Activated T-helper 1 cell treated with Interleukin-2 at 50 U/mL for 16 hours (primary cell): Measurements from ENCODE around the gene PRAMEF14.
"Not testable (repeated sequence)": the region's sequence is repeated elsewhere in the genome, so short reads cannot be mapped to it uniquely, and the experiment has no call there.

Experiments
- DNase-seq: peaks from one replicate; pipeline ENCODE4 v3.0.0-alpha.2; 2020; ENCODE audit warnings: low read depth

Gene PRAMEF14, protein sequence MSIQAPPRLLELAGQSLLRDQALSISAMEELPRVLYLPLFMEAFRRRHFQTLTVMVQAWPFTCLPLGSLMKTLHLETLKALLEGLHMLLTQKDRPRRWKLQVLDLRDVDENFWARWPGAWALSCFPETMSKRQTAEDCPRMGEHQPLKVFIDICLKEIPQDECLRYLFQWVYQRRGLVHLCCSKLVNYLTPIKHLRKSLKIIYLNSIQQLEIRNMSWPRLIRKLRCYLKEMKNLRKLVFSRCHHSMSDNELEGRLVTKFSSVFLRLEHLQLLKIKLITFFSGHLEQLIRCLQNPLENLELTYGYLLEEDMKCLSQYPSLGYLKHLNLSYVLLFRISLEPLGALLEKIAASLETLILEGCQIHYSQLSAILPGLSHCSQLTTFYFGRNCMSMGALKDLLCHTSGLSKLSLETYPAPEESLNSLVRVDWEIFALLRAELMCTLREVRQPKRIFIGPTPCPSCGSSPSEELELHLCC

DNA sequence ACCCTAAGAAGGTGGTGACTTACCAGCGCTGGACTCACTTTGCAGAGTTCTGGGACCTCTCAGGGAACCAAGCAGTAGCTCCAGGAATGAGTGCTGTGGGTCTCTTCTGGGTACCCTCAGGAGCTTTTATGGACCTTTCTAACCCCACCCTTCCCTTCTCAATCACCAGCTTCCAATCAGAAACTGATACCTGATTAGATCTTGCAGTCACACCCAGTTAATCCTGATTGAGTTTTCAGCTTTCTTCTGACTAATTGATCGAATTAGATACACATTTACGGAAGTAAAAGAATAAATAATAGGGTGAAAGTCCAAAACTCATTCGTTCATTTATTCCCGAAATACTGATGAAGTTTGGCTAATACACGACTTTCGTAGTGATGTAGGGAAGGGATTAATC is at the start of gene PRAMEF14:
PRAMEF14 (minus strand) TSS at position 101 of the 400 bp plus-strand sequence. CDS start 1,820 bp downstream, outside the sequence.
- DNase-seq: not testable (repeated sequence)

DNA sequence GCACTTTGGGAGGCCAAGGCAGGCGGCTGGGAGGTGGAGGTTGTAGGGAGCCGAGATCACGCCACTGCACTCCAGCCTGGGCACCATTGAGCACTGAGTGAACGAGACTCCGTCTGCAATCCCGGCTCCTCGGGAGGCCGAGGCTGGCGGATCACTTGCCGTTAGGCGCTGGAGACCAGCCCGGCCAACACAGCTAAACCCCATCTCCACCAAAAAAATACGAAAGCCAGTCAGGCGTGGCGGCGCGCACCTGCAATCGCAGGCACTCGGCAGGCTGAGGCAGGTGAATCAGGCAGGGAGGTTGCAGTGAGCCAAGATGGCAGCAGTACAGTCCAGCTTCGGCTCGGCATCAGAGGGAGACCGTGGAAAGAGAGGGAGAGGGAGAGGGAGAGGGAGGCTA is 48.4 kb upstream of the PRAMEF14 start:
- not testable (repeated sequence) for DNase-seq

DNA sequence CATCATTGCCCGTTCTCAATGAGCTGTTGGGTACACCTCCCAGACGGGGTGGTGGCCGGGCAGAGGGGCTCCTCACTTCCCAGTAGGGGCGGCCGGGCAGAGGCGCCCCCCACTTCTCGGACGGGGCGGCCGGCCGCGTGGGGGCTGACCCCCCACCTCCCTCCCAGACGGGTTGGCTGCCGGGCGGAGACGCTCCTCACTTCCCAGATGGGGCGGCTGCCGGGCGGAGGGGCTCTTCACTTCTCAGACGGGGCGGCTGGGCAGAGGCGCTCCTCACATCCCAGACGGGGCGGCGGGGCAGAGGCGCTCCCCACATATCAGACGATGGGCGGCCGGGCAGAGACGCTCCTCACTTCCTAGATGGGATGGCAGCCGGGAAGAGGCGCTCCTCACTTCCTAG is 47.8 kb upstream of the PRAMEF14 start:
- DNase-seq: not testable (repeated sequence)

DNA sequence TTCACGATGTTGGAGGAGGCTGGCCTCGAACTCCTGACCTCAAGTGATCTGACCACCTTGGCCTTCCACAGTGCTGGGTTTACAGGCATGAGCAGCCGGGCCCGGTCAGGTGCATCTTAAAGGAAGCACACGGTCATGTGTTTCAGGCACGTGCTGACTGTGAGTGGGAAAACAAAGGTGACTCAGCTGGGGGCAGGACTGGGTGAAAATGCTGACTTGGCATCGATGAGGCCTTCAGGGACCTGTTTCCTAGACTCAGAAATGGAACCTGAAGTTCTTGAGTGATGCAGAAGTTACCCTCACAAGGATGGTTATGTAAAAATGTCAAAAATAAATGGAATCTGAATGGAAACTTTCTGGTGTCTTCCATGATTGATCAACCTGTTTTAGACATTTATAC is 46.1 kb upstream of the PRAMEF14 start:
- DNase-seq: not testable (repeated sequence)

DNA sequence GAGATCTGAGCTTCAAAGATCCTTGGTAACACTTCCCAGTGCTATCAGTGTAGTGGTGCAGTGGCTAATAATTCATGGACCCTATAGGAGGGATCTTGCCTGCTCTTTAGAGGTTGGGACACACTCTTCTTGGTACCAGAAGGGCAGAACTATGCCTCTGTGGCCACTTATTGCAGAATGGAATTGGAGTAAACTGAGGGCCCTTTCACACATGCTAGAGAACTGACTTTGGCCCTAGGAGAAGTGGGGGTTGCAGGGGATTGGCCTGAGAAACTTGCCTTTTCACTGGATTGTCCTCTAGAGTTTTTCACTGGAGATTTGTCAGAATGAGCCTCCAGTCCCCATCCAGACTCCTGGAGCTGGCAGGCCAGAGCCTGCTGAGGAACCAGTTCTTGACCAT is 42.4 kb upstream of the PRAMEF14 start, which contains the start of gene PRAMEF17:
PRAMEF17 (plus strand) TSS at position 301 of the 400 bp plus-strand sequence; CDS start at position 327, 26 bp downstream.
- DNase-seq: not testable (repeated sequence)

DNA sequence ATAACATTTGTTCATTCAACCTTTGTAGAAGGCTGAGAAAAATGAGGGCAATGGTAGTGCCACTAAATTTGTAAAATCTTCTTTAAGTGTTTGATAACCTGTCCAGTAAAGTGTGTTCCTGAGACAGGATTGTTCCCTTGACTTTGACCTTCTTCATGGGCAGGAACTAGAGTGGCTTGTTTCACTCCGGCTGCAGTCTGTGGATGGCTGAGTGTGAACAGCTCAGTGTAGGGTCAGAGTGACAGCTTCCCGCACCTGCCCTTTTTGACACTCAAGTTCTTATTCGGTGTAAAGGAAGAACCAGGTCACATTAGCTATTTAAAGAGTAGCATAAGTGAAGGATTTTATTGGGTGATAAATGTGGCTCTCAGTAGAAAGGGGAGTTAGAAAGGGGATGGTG is 33.4 kb upstream of the PRAMEF14 start:
- DNase-seq: not testable (repeated sequence)

DNA sequence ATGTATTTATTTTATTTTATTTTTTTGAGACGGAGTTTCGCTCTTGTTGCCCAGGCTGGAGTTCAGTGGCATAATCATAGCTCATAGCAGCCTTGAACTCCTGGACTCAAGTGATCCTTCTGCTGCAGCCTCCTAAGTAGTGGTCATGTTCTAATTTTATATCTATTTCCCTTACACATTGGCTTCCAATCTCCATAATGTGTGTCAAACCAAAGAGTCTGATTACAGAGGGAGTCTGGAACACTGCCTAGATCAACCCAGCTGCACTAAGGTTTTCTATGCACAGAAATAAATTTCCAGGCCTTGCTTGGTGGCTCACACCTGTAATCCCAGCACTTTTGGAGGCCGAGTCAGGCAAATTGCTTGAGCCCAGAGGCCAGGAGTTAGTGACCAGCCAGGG is 32.0 kb upstream of the PRAMEF14 start:
- not testable (repeated sequence) for DNase-seq

DNA sequence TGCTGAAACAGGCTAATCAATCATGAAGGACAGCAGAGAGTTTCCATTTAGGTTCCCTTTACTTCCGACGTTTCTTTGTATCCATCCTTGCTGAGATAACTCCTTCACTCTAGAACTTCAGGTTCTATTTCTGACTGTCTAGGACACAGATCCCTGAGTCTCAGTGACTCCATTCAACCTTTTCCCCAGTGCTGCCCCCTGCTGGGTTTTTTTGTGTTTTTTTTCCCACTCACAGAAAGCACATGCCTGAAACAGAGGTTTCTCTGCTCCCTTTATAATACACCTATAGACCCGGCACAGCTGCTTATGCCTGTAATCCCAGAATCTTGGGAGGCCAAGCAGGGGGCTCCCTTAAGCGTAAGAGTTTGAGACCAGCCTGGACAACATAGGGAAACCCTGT is 21.6 kb upstream of the PRAMEF14 start:
- not testable (repeated sequence) for DNase-seq

DNA sequence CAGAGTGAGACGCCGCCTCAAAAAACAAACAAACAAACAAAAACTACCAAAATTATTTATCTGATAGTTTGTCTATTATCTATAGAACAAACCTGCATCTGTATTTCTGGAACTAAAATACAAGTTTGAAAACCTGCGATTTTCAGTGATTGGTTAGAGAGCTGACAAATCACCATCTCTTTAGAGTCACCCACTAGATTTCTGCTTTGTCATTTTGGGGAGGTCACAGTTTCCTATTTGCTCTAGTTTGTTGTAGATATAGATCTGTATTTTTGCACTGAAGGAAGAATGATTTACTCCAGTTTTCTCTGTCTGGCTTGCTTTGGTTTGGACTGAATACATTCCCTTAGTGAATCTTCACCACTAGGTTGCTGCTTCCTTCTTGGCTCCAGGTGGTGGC is 19.6 kb upstream of the PRAMEF14 start:
- not testable (repeated sequence) for DNase-seq

DNA sequence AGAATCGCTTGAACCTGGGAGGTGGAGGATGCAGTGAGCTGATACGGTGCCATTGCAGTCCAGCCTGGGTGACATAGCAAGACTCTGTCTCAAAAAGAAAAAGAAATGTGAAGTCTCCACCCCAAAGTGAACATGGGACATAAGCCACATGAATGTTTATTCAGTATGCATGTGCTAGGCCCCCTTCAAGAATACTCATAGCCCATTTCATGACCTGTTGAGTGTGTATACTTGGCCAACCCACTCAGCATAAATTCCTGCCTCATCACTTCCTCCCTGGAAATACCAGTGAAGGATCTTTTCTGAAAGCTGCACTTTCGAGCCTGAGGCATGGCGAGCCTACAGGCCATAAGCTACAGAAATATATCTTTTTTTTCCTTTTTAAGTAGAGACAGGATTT is 18.0 kb upstream of the PRAMEF14 start:
- not testable (repeated sequence) for DNase-seq

DNA sequence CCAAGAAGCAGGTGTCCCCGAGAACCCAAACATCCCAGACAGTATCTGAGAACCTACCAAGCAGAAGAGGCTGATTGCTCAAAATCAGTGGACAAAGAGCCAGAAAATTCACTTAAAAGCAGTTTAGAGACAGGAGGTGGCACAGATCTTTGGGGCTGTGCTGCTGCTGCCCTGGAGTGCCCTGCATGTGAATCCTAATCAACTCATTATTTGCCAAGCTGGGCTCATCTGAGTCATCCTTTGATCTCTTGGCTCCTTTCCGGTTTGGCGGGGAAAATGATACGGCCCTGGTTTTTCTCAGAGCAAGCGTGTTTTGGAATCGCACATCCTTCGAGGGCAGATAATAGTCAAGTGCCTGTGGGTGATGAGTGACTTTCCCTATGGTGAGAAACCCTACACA is 15.4 kb upstream of the PRAMEF14 start:
- DNase-seq: not testable (repeated sequence)

DNA sequence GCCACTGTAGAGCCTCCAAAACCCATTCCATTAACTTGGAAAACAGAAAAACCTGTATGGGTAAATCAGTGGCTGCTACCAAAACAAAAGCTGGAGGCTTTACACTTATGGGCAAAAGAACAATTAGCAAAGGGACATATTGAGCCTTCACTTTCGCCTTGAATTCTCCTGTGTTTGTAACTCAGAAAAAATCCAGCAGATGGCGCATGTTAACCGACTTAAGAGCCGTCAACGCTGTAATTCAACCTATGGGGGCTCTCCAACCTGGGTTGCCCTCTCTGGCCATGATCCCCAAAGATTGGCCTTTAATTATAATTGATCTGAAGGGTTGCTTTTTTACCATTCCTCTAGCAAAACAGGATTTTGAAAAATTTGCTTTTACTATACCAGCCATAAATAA is 9.8 kb upstream of the PRAMEF14 start:
- DNase-seq: not testable (repeated sequence)

DNA sequence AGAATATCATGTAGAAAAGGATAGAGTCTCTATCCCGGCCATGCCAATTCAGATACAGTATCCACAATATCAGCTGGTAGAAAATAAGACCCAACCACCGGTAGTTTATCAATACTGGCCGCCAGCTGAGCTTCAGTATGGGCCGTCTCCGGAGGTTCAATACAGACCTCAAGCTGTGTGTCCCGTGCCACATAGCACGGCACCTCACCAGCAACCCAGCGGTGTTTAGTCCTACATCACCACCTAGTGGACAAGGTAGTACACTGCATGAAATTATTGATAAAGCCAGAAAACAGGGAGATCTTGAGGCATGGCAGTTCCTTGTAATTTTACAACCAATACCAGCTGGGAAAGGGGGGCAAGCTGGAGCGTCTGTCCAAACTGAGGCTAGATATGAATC is 7.5 kb upstream of the PRAMEF14 start:
- DNase-seq: not testable (repeated sequence)

DNA sequence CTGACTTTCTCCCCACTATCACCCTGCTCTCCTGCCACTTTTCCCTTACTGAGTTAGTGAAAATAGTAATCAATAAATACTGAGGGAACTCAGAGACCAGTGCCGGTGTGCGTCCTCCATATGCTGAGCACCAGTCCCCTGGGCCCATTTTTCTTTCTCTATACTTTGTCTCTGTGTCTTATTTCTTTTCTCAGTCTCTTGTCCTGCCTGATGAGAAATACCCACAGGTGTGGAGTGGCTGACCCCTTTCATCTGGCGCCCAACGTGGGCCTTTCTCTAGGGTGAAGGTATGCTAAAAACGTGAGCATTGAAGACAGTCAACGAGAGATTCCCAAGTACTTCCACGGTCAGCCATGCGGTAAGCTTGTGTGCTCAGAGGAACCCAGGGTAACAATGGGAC is 6.5 kb upstream of the PRAMEF14 start:
- not testable (repeated sequence) for DNase-seq

DNA sequence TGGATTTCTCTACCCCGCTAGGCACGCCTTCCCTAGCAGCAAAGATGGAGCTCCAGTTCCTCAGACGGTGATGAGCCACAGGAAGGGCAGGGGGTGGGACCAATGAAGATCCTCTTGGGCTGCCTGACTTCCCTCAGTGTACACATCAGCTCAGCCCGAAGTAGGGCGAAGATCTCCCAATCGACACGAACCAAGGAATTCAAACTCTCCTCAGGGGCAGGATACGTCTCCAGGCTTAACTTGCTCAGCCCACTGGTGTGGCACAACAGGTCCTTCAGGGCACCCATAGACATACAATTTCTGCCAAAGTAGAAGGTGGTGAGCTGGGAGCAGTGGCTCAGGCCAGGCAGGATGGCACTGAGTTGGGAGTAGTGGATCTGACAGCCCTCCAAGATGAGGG is 4.4 kb downstream of the PRAMEF14 start:
- DNase-seq: not testable (repeated sequence)

DNA sequence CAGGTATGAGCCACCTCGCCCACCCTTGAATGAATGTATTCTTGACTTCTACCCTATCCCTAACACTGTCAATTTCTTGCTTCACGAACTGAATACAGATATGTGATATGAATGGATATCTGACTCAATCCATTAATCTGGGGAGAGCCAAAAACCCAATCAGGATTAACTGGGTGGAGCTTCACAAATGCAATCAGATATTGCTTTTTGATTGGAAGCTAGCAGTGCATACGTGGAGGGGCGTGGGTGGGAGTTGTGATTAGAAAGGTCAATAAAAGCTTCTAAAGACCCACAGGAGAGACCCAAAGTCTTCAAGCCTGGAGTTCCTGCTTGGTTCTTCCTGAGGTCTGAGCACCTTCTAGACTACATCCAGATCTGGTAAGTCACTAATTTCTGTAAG is 31.7 kb downstream of the PRAMEF14 start, which contains the start of gene PRAMEF15:
PRAMEF15 (plus strand) TSS at position 301 of the 400 bp plus-strand sequence. CDS start 2,827 bp downstream, outside the sequence.
- not testable (repeated sequence) for DNase-seq

DNA sequence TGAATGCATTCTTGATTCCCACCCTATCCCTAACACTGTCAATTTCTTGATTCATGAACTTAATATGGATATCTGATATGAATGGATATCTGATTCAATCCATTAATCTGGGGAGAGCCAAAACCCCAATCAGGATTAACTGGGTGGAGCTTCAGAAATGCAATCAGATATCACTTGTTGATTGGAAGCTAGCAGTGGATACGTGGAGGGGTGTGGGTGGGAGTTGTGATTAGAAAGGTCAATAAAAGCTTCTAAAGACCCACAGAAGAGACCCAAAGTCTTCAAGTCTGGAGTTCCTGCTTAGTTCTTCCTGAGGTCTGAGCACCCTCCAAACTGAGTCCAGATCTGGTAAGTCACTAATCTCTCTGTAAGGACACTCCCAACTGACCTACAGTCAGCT is 43.7 kb downstream of the PRAMEF14 start, which contains the start of gene PRAMEF33:
PRAMEF33 (plus strand) TSS at position 301 of the 400 bp plus-strand sequence. CDS start 2,416 bp downstream, outside the sequence.
- not testable (repeated sequence) for DNase-seq

DNA sequence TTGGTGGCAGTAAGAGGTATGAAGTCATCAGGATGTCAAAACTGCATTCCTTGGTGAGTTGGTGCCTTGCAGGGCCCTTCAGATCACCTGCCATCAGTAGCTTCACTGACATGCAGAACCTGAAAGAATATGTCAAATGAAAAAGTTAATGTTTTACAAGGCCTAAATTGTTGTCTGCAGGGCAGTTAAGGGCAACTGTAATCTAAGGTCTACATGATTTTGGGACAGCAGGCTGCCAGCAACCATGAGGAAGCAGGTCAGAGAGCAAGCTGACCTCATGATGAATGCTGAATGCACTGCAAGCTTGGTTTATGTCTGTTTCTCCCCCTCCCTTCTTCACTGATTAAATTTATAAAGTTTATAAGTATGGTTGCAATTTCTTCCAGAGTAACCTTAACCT is 44.7 kb downstream of the PRAMEF14 start:
- DNase-seq: not testable (repeated sequence)

DNA sequence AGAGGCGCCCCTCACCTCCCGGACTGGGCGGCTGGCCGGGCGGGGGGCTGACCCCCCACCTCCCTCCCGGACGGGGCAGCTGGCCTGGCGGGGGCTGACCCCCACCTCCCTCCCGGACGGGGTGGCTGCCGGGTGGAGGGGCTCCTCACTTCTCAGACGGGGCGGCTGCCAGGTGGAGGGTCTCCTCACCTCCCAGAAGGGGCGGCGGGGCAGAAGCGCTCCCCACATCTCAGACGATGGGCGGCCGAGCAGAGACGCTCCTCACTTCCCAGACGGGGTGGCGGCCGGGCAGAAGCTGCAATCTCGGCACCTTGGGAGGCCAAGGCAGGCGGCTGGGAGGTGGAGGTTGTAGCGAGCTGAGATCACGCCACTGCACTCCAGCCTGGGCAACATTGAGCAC is 48.2 kb downstream of the PRAMEF14 start:
- DNase-seq: not testable (repeated sequence)

DNA sequence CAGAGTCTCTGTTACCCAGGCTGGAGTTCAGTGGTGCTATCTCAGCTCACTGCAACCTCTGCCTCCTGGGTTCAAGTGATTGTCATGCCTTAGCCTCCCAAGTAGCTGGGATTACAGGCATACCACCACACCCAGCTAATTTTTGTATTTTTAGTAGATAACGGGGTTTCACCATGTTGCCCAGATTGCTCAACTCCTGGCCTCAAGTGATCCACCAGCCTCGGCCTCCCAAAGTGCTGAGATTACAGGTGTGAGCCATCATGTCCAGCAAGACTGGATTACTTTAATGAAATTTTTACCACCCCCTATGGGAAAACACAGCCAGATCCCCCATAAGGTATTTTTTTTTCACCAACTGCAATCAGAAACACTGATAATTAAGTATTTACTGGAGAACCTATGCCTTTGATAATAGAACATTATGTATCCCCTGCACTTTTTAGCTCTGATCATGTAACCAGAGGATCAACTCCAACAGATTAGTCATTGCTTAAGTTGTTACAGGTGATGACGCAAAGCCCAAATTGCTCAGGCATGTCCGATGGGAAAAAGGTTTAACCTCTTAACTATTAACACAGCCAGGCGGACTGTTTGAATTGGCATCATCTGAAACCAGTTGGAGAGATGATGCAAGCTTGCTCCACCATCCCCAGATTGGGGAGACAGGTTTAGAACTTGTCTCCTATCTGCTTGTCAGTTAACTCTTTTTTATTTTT is 49.6 kb downstream of the PRAMEF14 start:
- not testable (repeated sequence) for DNase-seq
